BE2C (cell line): ENCODE measurements around the gene MUC3A.

ENCODE experiments used
- DNase-seq: peaks from one replicate; pipeline ENCODE4 v3.0.0-alpha.2; 2020
- H3K27me3 ChIP-seq: fragments of 250-450 bp; sonication (Bioruptor Pico); 2 replicates; pipeline ENCODE4 v1.5.1; 2020; ENCODE audit warnings: mild to moderate bottlenecking
- H3K36me3 ChIP-seq: fragments of 250-450 bp; sonication (Bioruptor Pico); 2 replicates; pipeline ENCODE4 v1.5.1; 2020; ENCODE audit warnings: mild to moderate bottlenecking
- H3K4me1 ChIP-seq: fragments of 250-450 bp; sonication (Bioruptor Pico); 2 replicates; pipeline ENCODE4 v1.5.1; 2020
- H3K4me3 ChIP-seq: 2 replicates; pipeline ENCODE4 v1.5.1; 2011; ENCODE audit warnings: low read depth, low read length
- H3K9me3 ChIP-seq: fragments of 250-450 bp; sonication (Bioruptor Pico); 2 replicates; pipeline ENCODE4 v1.5.1; 2020
- TF ChIP-seq, protein P1 (sequence below): IDR thresholded peaks from 2 replicates; pipeline ENCODE4 v1.5.1; 2012; ENCODE audit warnings: mild to moderate bottlenecking, low read depth, low read length

Gene MUC3A

DNA sequence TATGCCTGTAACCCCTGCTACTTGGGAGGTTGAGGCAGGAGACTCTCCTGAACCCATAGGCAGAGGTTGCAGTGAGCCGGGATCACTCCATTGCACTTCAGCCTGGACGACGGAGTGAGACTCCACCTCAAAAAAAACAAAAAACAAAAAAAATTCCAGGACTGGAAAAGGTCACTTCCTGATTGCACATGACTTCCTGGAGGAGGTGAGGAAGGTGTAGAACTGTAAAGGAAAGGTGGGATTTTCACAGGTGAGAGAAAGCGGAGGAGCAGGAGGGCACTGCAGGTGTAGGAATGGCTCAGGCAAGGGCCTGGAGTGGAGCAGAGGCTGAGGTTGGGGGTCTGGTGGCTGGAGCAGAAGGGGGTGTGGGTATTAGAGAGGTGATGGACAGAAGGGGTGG is 3.2 kb upstream of the MUC3A start:
- Histone ChIP-seq H3K4me1 (no peaks in the 10 kb centered on the region), H3K4me3 (no peak overlapping the region), H3K36me3 (no peaks in the 10 kb centered on the region), H3K27me3 (no peaks in the 10 kb centered on the region), H3K9me3 (no peaks in the 10 kb centered on the region)
- TF ChIP-seq, protein P1, sequence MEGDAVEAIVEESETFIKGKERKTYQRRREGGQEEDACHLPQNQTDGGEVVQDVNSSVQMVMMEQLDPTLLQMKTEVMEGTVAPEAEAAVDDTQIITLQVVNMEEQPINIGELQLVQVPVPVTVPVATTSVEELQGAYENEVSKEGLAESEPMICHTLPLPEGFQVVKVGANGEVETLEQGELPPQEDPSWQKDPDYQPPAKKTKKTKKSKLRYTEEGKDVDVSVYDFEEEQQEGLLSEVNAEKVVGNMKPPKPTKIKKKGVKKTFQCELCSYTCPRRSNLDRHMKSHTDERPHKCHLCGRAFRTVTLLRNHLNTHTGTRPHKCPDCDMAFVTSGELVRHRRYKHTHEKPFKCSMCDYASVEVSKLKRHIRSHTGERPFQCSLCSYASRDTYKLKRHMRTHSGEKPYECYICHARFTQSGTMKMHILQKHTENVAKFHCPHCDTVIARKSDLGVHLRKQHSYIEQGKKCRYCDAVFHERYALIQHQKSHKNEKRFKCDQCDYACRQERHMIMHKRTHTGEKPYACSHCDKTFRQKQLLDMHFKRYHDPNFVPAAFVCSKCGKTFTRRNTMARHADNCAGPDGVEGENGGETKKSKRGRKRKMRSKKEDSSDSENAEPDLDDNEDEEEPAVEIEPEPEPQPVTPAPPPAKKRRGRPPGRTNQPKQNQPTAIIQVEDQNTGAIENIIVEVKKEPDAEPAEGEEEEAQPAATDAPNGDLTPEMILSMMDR = no peak
- DNase-seq = no peak

DNA sequence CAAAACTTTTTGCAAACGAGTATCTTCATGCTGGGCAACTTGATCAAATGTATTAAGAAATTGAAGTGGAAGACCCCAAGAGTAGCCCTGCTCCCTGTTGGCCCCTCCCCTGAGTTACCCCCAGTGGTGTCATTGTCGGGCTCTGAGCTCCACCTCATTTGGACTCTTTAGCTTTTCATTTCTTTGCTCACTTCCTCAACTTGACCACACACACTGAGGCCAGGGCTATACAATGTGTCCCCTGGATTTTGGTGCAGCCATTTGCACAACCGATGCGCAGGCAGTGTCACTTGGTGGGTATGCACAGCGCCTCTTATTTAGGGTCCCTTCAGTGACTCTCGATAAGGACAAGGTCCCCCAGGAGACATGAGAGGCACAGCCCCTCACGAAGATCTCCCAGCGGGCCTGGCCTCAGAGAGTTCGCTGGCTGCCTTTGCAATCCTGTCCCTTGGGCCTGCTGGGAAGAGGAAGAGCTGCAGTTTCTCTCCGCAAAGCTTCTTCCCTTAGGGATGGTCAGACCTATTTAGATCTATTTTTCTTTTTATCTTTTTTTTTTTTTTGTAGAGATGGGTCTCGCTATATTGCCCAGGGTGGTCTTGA is 2.5 kb upstream of the MUC3A start:
- H3K36me3 ChIP-seq = no peaks in the 10 kb centered on the region
- TF ChIP-seq, protein P1 = no peak
- DNase-seq = no peak
- no peaks in the 10 kb centered on the region for H3K9me3 ChIP-seq
- peaks cover 5% of the 10 kb centered on the region; the same call in 1 of the 2 replicates for H3K27me3 ChIP-seq
- no peak overlapping the region for H3K4me3 ChIP-seq
- no peaks in the 10 kb centered on the region for H3K4me1 ChIP-seq

DNA sequence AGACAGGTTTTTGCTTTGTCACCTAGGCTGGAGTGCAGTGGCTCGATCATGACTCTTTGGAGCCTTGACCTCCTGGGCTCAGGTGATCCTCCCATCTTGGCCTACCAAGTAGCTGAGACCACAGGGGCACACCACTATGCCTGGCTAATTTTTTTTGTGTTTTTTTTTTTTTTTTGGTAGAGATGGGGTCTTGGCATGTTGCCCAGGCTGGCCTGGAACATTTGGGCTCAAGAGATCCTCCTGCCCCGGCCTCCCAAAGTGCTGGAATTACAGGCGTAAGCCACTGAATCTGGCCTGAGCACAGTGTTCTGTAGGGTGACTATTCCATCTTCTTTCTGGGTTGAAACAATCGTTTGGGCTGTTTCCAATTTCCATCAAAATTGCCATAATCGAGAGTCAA is 1.5 kb upstream of the MUC3A start:
- no peak for DNase-seq
- Histone ChIP-seq H3K9me3 (no peaks in the 10 kb centered on the region), H3K36me3 (no peaks in the 10 kb centered on the region), H3K4me3 (no peak overlapping the region), H3K4me1 (no peaks in the 10 kb centered on the region), H3K27me3 (peaks cover 6% of the 10 kb centered on the region; the same call in 1 of the 2 replicates)
- TF ChIP-seq, protein P1 = no peak

DNA sequence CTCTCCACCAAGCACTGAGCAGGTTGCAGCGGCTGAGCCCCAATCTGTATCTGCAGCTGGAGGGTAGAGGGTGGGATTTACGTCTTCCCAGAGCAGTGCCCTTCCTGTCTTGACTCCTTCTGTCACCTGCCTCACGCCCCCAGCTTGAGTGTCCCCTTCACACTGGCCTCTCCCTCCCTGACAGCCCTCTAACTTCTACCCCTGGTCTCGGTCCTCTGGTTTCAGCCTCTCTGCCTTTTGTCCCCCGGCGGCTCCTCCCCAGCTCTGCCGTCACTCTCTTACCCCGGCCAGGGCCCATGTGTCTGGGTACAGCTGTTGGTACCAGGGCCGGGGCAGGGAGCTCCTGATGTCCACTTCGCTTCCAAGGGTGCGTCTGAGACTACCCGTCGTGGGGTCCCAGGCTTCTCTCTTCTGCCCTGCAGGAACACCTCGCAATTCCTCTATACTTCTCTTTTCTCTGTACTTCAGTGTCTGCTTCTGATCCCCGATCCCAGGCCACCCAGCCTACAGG is 654 bp downstream of the MUC3A start:
- no peaks in the 10 kb centered on the region for H3K4me1 ChIP-seq
- H3K36me3 ChIP-seq = no peaks in the 10 kb centered on the region
- H3K9me3 ChIP-seq = no peaks in the 10 kb centered on the region
- no peak for DNase-seq
- peaks cover 6% of the 10 kb centered on the region; the same call in 1 of the 2 replicates for H3K27me3 ChIP-seq
- TF ChIP-seq, protein P1 = no peak
- H3K4me3 ChIP-seq = no peak overlapping the region

DNA sequence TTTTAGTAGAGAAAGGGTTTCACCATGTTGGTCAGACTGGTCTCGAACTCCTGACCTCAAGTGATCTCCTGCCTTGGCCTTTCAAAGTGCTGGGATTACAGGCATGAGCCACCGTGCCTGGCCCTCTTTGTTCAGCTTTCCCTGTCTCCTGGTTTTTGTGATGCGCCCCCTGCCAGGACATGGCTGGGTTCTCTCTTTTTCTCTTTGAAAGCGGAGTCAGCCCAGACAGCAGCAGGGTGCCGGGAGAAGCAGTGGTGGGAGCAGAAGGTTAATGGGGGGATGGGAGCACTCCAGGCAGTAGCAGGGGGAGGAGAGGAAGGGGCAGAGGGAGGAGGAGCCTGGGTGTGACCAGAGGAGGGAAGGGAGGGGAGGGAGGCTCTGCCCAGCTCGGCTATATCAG is 1.8 kb downstream of the MUC3A start:
- Histone ChIP-seq H3K4me1 (no peaks in the 10 kb centered on the region), H3K4me3 (no peak overlapping the region), H3K27me3 (peaks cover 6% of the 10 kb centered on the region; the same call in 1 of the 2 replicates), H3K36me3 (no peaks in the 10 kb centered on the region), H3K9me3 (no peaks in the 10 kb centered on the region)
- no peak for DNase-seq
- TF ChIP-seq, protein P1 = no peak

DNA sequence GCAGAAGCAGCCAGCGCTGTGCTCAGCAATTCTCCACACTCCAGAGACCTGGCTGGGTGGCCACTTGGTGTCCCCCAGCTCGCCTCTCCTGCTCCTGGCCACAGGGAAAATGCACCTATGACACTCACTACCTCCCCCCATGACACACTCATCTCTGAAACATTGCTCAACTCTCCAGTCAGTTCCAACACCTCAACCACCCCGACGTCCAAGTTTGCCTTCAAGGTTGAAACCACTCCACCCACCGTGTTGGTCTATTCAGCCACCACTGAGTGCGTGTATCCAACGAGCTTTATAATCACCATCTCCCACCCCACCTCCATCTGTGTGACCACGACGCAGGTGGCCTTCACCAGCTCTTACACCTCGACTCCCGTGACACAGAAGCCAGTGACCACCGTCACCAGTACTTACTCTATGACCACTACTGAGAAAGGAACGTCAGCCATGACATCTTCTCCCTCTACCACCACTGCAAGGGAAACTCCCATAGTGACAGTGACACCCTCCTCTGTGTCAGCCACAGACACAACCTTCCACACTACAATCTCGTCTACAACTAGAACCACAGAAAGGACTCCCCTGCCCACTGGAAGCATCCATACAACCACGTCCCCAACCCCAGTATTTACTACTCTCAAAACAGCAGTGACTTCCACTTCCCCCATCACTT is 2.7 kb downstream of the MUC3A start:
- Histone ChIP-seq H3K9me3 (no peaks in the 10 kb centered on the region), H3K4me1 (no peaks in the 10 kb centered on the region), H3K27me3 (peaks cover 6% of the 10 kb centered on the region; the same call in 1 of the 2 replicates), H3K4me3 (no peak overlapping the region), H3K36me3 (no peaks in the 10 kb centered on the region)
- DNase-seq = no peak
- TF ChIP-seq, protein P1 = no peak
